GM12878 (cell line): ENCODE data around the gene ZNF627. TPM values are rescaled to one million over a fixed set of nuclear protein-coding genes. Genes with fewer than 3 reads are reported as not detected.
A peak's percentile ranks its signal among the peaks of the same experiment; 100 is the strongest.

Source experiments
- ASH2L ChIP-seq: fragments of 300-600, 200-600 bp; sonication (generic); IDR thresholded peaks from 2 replicates; pipeline ENCODE4 v1.6.1; 2017; ENCODE audit warnings: low read depth, mild to moderate bottlenecking, borderline replicate concordance
- CBFB ChIP-seq: IDR thresholded peaks from 2 replicates; pipeline ENCODE4 v1.6.1; 2016; ENCODE audit warnings: antibody characterized with exemption, low read depth
- CHD1 ChIP-seq: IDR thresholded peaks from 2 replicates; pipeline ENCODE4 v1.6.1; 2012; ENCODE audit warnings: low read depth, low read length, improper control_type of control experiment
- CHD2 ChIP-seq: IDR thresholded peaks from 2 replicates; pipeline ENCODE4 v1.6.1; 2011; ENCODE audit warnings: low read depth, low read length, improper control_type of control experiment, borderline replicate concordance
- CREB1 ChIP-seq: IDR thresholded peaks from 2 replicates; pipeline ENCODE4 v1.6.1; 2012; ENCODE audit warnings: low read depth, mild to moderate bottlenecking, inconsistent platforms
- DPF2 ChIP-seq: fragments of 450-650 bp; IDR thresholded peaks from 2 replicates; pipeline ENCODE4 v1.6.1; 2017; ENCODE audit warnings: mild to moderate bottlenecking
- EZH2 ChIP-seq: IDR thresholded peaks from 2 replicates; pipeline ENCODE4 v1.6.1; 2012; ENCODE audit warnings: low read depth, mild to moderate bottlenecking, control low read depth, inconsistent platforms, low read length, borderline replicate concordance; ENCODE audit not compliant: control insufficient read depth
- FOXK2 ChIP-seq: fragments of 450-650 bp; IDR thresholded peaks from 2 replicates; pipeline ENCODE4 v1.6.1; 2017; ENCODE audit warnings: mild to moderate bottlenecking, moderate library complexity
- GABPA ChIP-seq: IDR thresholded peaks from 2 replicates; pipeline ENCODE4 v1.6.1; 2014; ENCODE audit warnings: antibody characterized with exemption, low read depth, mild to moderate bottlenecking, inconsistent platforms
- HCFC1 ChIP-seq: fragments of 150-350 bp; IDR thresholded peaks from 2 replicates; pipeline ENCODE4 v1.6.1; 2014; ENCODE audit warnings: low read length
- HSF1 ChIP-seq: fragments of 150-350 bp; IDR thresholded peaks from 2 replicates; pipeline ENCODE4 v1.6.1; 2014; ENCODE audit warnings: mild to moderate bottlenecking, low read depth, low read length
- IRF5 ChIP-seq: fragments of 450-650 bp; IDR thresholded peaks from 2 replicates; pipeline ENCODE4 v1.6.1; 2017; ENCODE audit warnings: borderline replicate concordance
- NFXL1 ChIP-seq: fragments of 450-650 bp; IDR thresholded peaks from 2 replicates; pipeline ENCODE4 v1.6.1; 2017; ENCODE audit warnings: antibody characterized with exemption, mild to moderate bottlenecking, borderline replicate concordance
- PAX8 ChIP-seq: fragments of 450-650 bp; IDR thresholded peaks from 2 replicates; pipeline ENCODE4 v1.6.1; 2017; ENCODE audit warnings: mild to moderate bottlenecking, moderate library complexity
- RFX5 ChIP-seq: IDR thresholded peaks from 2 replicates; pipeline ENCODE4 v1.6.1; 2011; ENCODE audit warnings: low read depth, low read length, improper control_type of control experiment
- RUNX3 ChIP-seq: IDR thresholded peaks from 2 replicates; pipeline ENCODE4 v1.6.1; 2012; ENCODE audit warnings: low read length, inconsistent platforms
- SIX5 ChIP-seq: IDR thresholded peaks from 2 replicates; pipeline ENCODE4 v1.6.1; 2011; ENCODE audit warnings: mild to moderate bottlenecking, low read depth, low read length, moderate library complexity; ENCODE audit not compliant: severe bottlenecking
- SMAD1 ChIP-seq: fragments of 450-650 bp; IDR thresholded peaks from 2 replicates; pipeline ENCODE4 v1.6.1; 2018; ENCODE audit warnings: mild to moderate bottlenecking, low read depth; ENCODE audit not compliant: partially characterized antibody
- STAT1 ChIP-seq: fragments of 450-650 bp; conservative IDR thresholded peaks from 2 replicates; pipeline ENCODE4 v1.6.1; 2014; ENCODE audit warnings: antibody characterized with exemption, mild to moderate bottlenecking
- TCF12 ChIP-seq: IDR thresholded peaks from 2 replicates; pipeline ENCODE4 v1.6.1; 2011; ENCODE audit warnings: low read depth, mild to moderate bottlenecking, low read length
- TCF3 ChIP-seq: IDR thresholded peaks from 2 replicates; pipeline ENCODE4 v1.6.1; 2012; ENCODE audit warnings: low read depth, mild to moderate bottlenecking, low read length, borderline replicate concordance; ENCODE audit not compliant: insufficient read depth
- ZBED1 ChIP-seq: IDR thresholded peaks from 2 replicates; pipeline ENCODE4 v1.6.1; 2016; ENCODE audit warnings: borderline replicate concordance
- ZBTB40 ChIP-seq: fragments of 450-650 bp; IDR thresholded peaks from 2 replicates; pipeline ENCODE4 v1.6.1; 2016; ENCODE audit warnings: mild to moderate bottlenecking, moderate library complexity, borderline replicate concordance
- ZNF274 ChIP-seq: IDR thresholded peaks from one replicate; pipeline ENCODE4 v1.8.0; 2011; ENCODE audit not compliant: insufficient read length, insufficient read depth
- ZNF384 ChIP-seq: IDR thresholded peaks from 2 replicates; pipeline ENCODE4 v1.6.1; 2012; ENCODE audit warnings: low read depth, mild to moderate bottlenecking, low read length, improper control_type of control experiment, borderline replicate concordance
- ZZZ3 ChIP-seq: IDR thresholded peaks from 2 replicates; pipeline ENCODE4 v1.6.1; 2011; ENCODE audit warnings: low read depth; ENCODE audit not compliant: control insufficient read depth, insufficient read length
- polyA plus RNA-seq, 11 experiments: library from polyadenylated mRNA; depleted of rRNA in 4 of 11; unstranded in 6 of 11; stranded (reverse) in 5 of 11; fragments of >200 nt; fragmentation: Nextera tagmentation in 4 of 11; fragmentation: Illumina TruSeq in 1 of 11; extraction: Ambion mirVana in 4 of 11; extraction: Trizol in 1 of 11; gene quantifications; 1 replicate in 1 of 11; 2 replicates in 10 of 11; pipeline versions ENCODE4 v1.2.1 to v1.2.3, GENCODE V29; 2011 to 2016; ENCODE audit warnings: inconsistent platforms in 2 of 11, missing spikeins in 2 of 11, low read depth in 1 of 11
- total RNA-seq, 4 experiments: library from RNA; depleted of rRNA in 3 of 4; stranded (reverse); fragments of >200 nt in 3 of 4; fragmentation: Illumina TruSeq in 1 of 4; extraction: Trizol in 1 of 4; gene quantifications; 2 replicates each; pipeline versions ENCODE4 v1.2.1 to v1.2.3, GENCODE V29; 2013 to 2021

The ZNF627 gene
- total and polyA plus RNA-seq, 10 of the 15 experiments (the other 5 are each of a cell fraction or from before 2014, with no cell fraction given) = 5.1 to 13.7 (median 10.2) TPM

GRCh38 chr19:11574689-11575088 is 22.6 kb upstream of the ZNF627 start (continued):
- TF ChIP-seq EZH2 = no peak
- no peak for TF ChIP-seq CHD1
- no peak for TF ChIP-seq STAT1
- no peak for TF ChIP-seq FOXK2
- no peak for TF ChIP-seq HSF1
- TF ChIP-seq ZNF274 = no peak
- no peak for TF ChIP-seq RFX5
- peak; percentile 31; the same call in 1 of the 2 replicates for TF ChIP-seq TCF12
- no peak for TF ChIP-seq GABPA
- TF ChIP-seq NFXL1 = no peak
- TF ChIP-seq SMAD1 = no peak
- TF ChIP-seq ZBTB40 = no peak
- no peak for TF ChIP-seq TCF3
- no peak for TF ChIP-seq ZZZ3
- TF ChIP-seq ZNF384 = no peak
- no peak for TF ChIP-seq IRF5
- TF ChIP-seq HCFC1 = no peak
- peak; percentile 19; the same call in 1 of the 2 replicates for TF ChIP-seq RUNX3
- TF ChIP-seq CBFB = no peak
- peak; percentile 68; the same call in 1 of the 2 replicates for TF ChIP-seq CHD2
- peak; percentile 62; the same call in 1 of the 2 replicates for TF ChIP-seq DPF2
- TF ChIP-seq CREB1 = no peak
- no peak for TF ChIP-seq PAX8
- no peak for TF ChIP-seq ASH2L
- TF ChIP-seq ZBED1 = no peak
- TF ChIP-seq SIX5 = no peak
